ENCODE data around the gene CPNE4.

Gene CPNE4

GRCh38 chr3:131713416-131714123 lies 321.2 kb downstream of the CPNE4 start:
- no peaks in the 10 kb centered on the region for H3K9me3 ChIP-seq (ENCODE audit: low read length)
- no peak overlapping the region for H3K9ac ChIP-seq (ENCODE audit: low read length)
- H3K4me1 ChIP-seq (ENCODE audit: insufficient read depth, low read length) = no peaks in the 10 kb centered on the region
- no peaks in the 10 kb centered on the region for H3K36me3 ChIP-seq (ENCODE audit: insufficient read depth, low read length)
- H3K4me3 ChIP-seq (ENCODE audit: low read depth in 1 of 2, low read length in 2 of 2) = no peak overlapping the region
- no peaks in the 10 kb centered on the region for H3K27me3 ChIP-seq (ENCODE audit: control insufficient read depth in 1 of 2, insufficient read depth in 2 of 2, low read length in 2 of 2)
- H3K27ac ChIP-seq (ENCODE audit: low read depth, low read length) = no peak overlapping the region

GRCh38 chr3:131712662-131713061 lies 322.2 kb downstream of the CPNE4 start:
- Histone ChIP-seq H3K4me3 (ENCODE audit: low read depth in 1 of 2, low read length in 2 of 2) (no peak overlapping the region), H3K27me3 (ENCODE audit: control insufficient read depth in 1 of 2, insufficient read depth in 2 of 2, low read length in 2 of 2) (no peaks in the 10 kb centered on the region), H3K36me3 (ENCODE audit: insufficient read depth, low read length) (no peaks in the 10 kb centered on the region), H3K27ac (ENCODE audit: low read depth, low read length) (no peak overlapping the region), H3K9me3 (ENCODE audit: low read length) (no peaks in the 10 kb centered on the region), H3K4me1 (ENCODE audit: insufficient read depth, low read length) (no peaks in the 10 kb centered on the region), H3K9ac (ENCODE audit: low read length) (no peak overlapping the region)

- Histone ChIP-seq H3K4me3 (ENCODE audit: low read depth in 1 of 2, low read length in 2 of 2) (no peak overlapping the region), H3K36me3 (ENCODE audit: insufficient read depth, low read length) (no peaks in the 10 kb centered on the region), H3K27me3 (ENCODE audit: control insufficient read depth in 1 of 2, insufficient read depth in 2 of 2, low read length in 2 of 2) (no peaks in the 10 kb centered on the region), H3K4me1 (ENCODE audit: insufficient read depth, low read length) (no peaks in the 10 kb centered on the region), H3K27ac (ENCODE audit: low read depth, low read length) (no peak overlapping the region), H3K9me3 (ENCODE audit: low read length) (no peaks in the 10 kb centered on the region), H3K9ac (ENCODE audit: low read length) (no peak overlapping the region)
These were observed 323.6 kb downstream of the CPNE4 start for GRCh38 chr3:131711114-131711768.

- Histone ChIP-seq H3K27me3 (ENCODE audit: control insufficient read depth in 1 of 2, insufficient read depth in 2 of 2, low read length in 2 of 2) (no peaks in the 10 kb centered on the region), H3K9me3 (ENCODE audit: low read length) (no peaks in the 10 kb centered on the region), H3K27ac (ENCODE audit: low read depth, low read length) (no peak overlapping the region), H3K4me1 (ENCODE audit: insufficient read depth, low read length) (no peaks in the 10 kb centered on the region), H3K36me3 (ENCODE audit: insufficient read depth, low read length) (no peaks in the 10 kb centered on the region), H3K9ac (ENCODE audit: low read length) (no peak overlapping the region), H3K4me3 (ENCODE audit: low read depth in 1 of 2, low read length in 2 of 2) (no peak overlapping the region)
These were observed 326.6 kb downstream of the CPNE4 start for GRCh38 chr3:131708241-131708640.

- no peak overlapping the region for H3K27ac ChIP-seq (ENCODE audit: low read depth, low read length)
- no peak overlapping the region for H3K4me3 ChIP-seq (ENCODE audit: low read depth in 1 of 2, low read length in 2 of 2)
- H3K9ac ChIP-seq (ENCODE audit: low read length) = no peak overlapping the region
- no peaks in the 10 kb centered on the region for H3K9me3 ChIP-seq (ENCODE audit: low read length)
- no peaks in the 10 kb centered on the region for H3K36me3 ChIP-seq (ENCODE audit: insufficient read depth, low read length)
- H3K4me1 ChIP-seq (ENCODE audit: insufficient read depth, low read length) = no peaks in the 10 kb centered on the region
- H3K27me3 ChIP-seq (ENCODE audit: control insufficient read depth in 1 of 2, insufficient read depth in 2 of 2, low read length in 2 of 2) = no peaks in the 10 kb centered on the region
These were observed 329.2 kb downstream of the CPNE4 start for GRCh38 chr3:131705558-131706051.

GRCh38 chr3:131705099-131705498 lies 329.7 kb downstream of the CPNE4 start:
- no peaks in the 10 kb centered on the region for H3K4me1 ChIP-seq (ENCODE audit: insufficient read depth, low read length)
- no peaks in the 10 kb centered on the region for H3K27me3 ChIP-seq (ENCODE audit: control insufficient read depth in 1 of 2, insufficient read depth in 2 of 2, low read length in 2 of 2)
- H3K36me3 ChIP-seq (ENCODE audit: insufficient read depth, low read length) = no peaks in the 10 kb centered on the region
- H3K9ac ChIP-seq (ENCODE audit: low read length) = no peak overlapping the region
- H3K27ac ChIP-seq (ENCODE audit: low read depth, low read length) = no peak overlapping the region
- H3K9me3 ChIP-seq (ENCODE audit: low read length) = no peaks in the 10 kb centered on the region
- H3K4me3 ChIP-seq (ENCODE audit: low read depth in 1 of 2, low read length in 2 of 2) = no peak overlapping the region

GRCh38 chr3:131704098-131704497 lies 330.7 kb downstream of the CPNE4 start:
- Histone ChIP-seq H3K36me3 (ENCODE audit: insufficient read depth, low read length) (no peaks in the 10 kb centered on the region), H3K9ac (ENCODE audit: low read length) (no peak overlapping the region), H3K27me3 (ENCODE audit: control insufficient read depth in 1 of 2, insufficient read depth in 2 of 2, low read length in 2 of 2) (no peaks in the 10 kb centered on the region), H3K4me1 (ENCODE audit: insufficient read depth, low read length) (no peaks in the 10 kb centered on the region), H3K9me3 (ENCODE audit: low read length) (no peaks in the 10 kb centered on the region), H3K4me3 (ENCODE audit: low read depth in 1 of 2, low read length in 2 of 2) (no peak overlapping the region), H3K27ac (ENCODE audit: low read depth, low read length) (no peak overlapping the region)

- Histone ChIP-seq H3K4me1 (ENCODE audit: insufficient read depth, low read length) (no peaks in the 10 kb centered on the region), H3K27ac (ENCODE audit: low read depth, low read length) (no peak overlapping the region), H3K27me3 (ENCODE audit: control insufficient read depth in 1 of 2, insufficient read depth in 2 of 2, low read length in 2 of 2) (no peaks in the 10 kb centered on the region), H3K9me3 (ENCODE audit: low read length) (no peaks in the 10 kb centered on the region), H3K4me3 (ENCODE audit: low read depth in 1 of 2, low read length in 2 of 2) (no peak overlapping the region), H3K9ac (ENCODE audit: low read length) (no peak overlapping the region), H3K36me3 (ENCODE audit: insufficient read depth, low read length) (no peaks in the 10 kb centered on the region)
These were observed 332.7 kb downstream of the CPNE4 start for GRCh38 chr3:131702146-131702545.

GRCh38 chr3:131701153-131701770 lies 333.6 kb downstream of the CPNE4 start:
- H3K27ac ChIP-seq (ENCODE audit: low read depth, low read length) = no peak overlapping the region
- H3K4me1 ChIP-seq (ENCODE audit: insufficient read depth, low read length) = no peaks in the 10 kb centered on the region
- H3K9me3 ChIP-seq (ENCODE audit: low read length) = no peaks in the 10 kb centered on the region
- H3K9ac ChIP-seq (ENCODE audit: low read length) = no peak overlapping the region
- H3K27me3 ChIP-seq (ENCODE audit: control insufficient read depth in 1 of 2, insufficient read depth in 2 of 2, low read length in 2 of 2) = no peaks in the 10 kb centered on the region
- no peak overlapping the region for H3K4me3 ChIP-seq (ENCODE audit: low read depth in 1 of 2, low read length in 2 of 2)
- H3K36me3 ChIP-seq (ENCODE audit: insufficient read depth, low read length) = no peaks in the 10 kb centered on the region

GRCh38 chr3:131699001-131699400 lies 335.8 kb downstream of the CPNE4 start:
- H3K27me3 ChIP-seq (ENCODE audit: control insufficient read depth in 1 of 2, insufficient read depth in 2 of 2, low read length in 2 of 2) = no peaks in the 10 kb centered on the region
- no peak overlapping the region for H3K27ac ChIP-seq (ENCODE audit: low read depth, low read length)
- H3K9ac ChIP-seq (ENCODE audit: low read length) = no peak overlapping the region
- no peaks in the 10 kb centered on the region for H3K9me3 ChIP-seq (ENCODE audit: low read length)
- no peaks in the 10 kb centered on the region for H3K4me1 ChIP-seq (ENCODE audit: insufficient read depth, low read length)
- H3K36me3 ChIP-seq (ENCODE audit: insufficient read depth, low read length) = no peaks in the 10 kb centered on the region
- no peak overlapping the region for H3K4me3 ChIP-seq (ENCODE audit: low read depth in 1 of 2, low read length in 2 of 2)

- Histone ChIP-seq H3K9ac (ENCODE audit: low read length) (no peak overlapping the region), H3K27ac (ENCODE audit: low read depth, low read length) (no peak overlapping the region), H3K9me3 (ENCODE audit: low read length) (no peaks in the 10 kb centered on the region), H3K4me3 (ENCODE audit: low read depth in 1 of 2, low read length in 2 of 2) (no peak overlapping the region), H3K27me3 (ENCODE audit: control insufficient read depth in 1 of 2, insufficient read depth in 2 of 2, low read length in 2 of 2) (no peaks in the 10 kb centered on the region), H3K36me3 (ENCODE audit: insufficient read depth, low read length) (no peaks in the 10 kb centered on the region), H3K4me1 (ENCODE audit: insufficient read depth, low read length) (no peaks in the 10 kb centered on the region)
These were observed 340.4 kb downstream of the CPNE4 start for GRCh38 chr3:131694376-131694775.
